Measurements from ENCODE around the gene VAV3.

DNA sequence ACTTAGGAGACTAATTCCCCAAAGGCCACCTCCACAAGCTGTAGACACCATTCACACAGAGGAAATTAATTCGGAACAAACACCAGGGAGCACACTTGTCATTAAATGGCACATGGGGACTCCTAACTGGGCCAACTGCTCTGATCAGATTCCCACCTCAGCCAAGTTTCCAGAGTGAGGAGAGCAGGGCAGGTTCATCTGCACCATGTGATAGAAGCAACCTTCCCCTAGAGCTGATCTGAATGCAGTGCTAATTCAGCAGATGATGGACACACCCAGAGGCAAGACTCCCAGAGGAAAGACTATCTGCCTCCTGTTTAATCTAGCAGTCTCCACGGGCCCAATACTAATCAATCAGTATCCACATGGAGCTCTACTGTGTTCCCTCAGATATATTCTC, 147.0 kb downstream of the VAV3 start:
- TF ChIP-seq, protein P1, sequence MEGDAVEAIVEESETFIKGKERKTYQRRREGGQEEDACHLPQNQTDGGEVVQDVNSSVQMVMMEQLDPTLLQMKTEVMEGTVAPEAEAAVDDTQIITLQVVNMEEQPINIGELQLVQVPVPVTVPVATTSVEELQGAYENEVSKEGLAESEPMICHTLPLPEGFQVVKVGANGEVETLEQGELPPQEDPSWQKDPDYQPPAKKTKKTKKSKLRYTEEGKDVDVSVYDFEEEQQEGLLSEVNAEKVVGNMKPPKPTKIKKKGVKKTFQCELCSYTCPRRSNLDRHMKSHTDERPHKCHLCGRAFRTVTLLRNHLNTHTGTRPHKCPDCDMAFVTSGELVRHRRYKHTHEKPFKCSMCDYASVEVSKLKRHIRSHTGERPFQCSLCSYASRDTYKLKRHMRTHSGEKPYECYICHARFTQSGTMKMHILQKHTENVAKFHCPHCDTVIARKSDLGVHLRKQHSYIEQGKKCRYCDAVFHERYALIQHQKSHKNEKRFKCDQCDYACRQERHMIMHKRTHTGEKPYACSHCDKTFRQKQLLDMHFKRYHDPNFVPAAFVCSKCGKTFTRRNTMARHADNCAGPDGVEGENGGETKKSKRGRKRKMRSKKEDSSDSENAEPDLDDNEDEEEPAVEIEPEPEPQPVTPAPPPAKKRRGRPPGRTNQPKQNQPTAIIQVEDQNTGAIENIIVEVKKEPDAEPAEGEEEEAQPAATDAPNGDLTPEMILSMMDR (IDR thresholded peaks at IDR 0.05): no peak
- TF ChIP-seq EP300 (IDR thresholded peaks at IDR 0.05): no peak
